ENCODE data around the gene TRIM3.

TRIM3 gene

DNA sequence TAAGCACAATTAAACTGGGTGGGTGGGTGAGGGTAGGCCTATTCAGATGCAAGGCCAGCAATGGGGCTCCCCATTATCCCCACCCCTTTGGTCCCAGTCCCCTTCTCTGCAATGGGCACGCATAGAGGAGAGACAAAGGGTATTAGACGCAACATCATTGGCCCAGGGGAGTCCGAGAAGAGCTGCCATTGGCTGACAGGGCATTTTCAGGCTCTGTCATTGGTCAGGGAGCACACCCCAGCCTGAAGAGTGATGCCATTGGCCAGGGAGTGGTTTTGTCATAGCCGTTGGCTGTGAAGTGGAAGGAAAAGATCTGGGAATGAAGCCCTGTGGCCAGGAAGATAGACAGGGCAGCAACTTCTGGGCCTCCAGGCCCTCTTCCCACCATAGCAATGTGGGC lies 2.8 kb upstream of the TRIM3 start:
- Histone ChIP-seq H3K4me3 (ENCODE audit: low read depth, low read length) (no peak overlapping the region), H3K27me3 (ENCODE audit: insufficient read depth, low read depth, severe bottlenecking) (no peaks in the 10 kb centered on the region), H3K27ac (no peak overlapping the region), H3K36me3 (peaks cover 24% of the 10 kb centered on the region), H3K9me3 (ENCODE audit: severe bottlenecking) (no peaks in the 10 kb centered on the region)
- TF ChIP-seq, protein P1, sequence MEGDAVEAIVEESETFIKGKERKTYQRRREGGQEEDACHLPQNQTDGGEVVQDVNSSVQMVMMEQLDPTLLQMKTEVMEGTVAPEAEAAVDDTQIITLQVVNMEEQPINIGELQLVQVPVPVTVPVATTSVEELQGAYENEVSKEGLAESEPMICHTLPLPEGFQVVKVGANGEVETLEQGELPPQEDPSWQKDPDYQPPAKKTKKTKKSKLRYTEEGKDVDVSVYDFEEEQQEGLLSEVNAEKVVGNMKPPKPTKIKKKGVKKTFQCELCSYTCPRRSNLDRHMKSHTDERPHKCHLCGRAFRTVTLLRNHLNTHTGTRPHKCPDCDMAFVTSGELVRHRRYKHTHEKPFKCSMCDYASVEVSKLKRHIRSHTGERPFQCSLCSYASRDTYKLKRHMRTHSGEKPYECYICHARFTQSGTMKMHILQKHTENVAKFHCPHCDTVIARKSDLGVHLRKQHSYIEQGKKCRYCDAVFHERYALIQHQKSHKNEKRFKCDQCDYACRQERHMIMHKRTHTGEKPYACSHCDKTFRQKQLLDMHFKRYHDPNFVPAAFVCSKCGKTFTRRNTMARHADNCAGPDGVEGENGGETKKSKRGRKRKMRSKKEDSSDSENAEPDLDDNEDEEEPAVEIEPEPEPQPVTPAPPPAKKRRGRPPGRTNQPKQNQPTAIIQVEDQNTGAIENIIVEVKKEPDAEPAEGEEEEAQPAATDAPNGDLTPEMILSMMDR (IDR thresholded peaks at IDR 0.05; ENCODE audit: low read depth, low read length) = no peak
- no peak for DNase-seq

DNA sequence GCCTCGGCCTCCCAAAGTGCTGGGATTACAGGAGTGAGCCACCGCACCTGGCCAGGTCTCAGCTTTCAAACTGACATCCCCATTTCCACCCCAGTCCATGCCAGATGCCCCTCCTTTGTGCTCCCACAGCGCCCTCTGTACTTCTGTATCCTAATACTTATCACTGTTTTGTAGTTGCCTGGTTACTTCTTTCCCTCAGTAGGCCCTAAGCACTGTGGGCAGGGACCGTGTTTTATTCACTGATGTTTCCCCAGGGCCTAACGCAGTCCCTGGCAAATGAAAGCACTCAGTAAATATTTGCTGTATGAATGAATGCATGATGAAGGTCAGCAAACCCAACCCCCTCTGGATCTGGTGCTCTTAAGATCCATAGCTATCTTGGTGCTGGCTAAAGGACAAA lies 2.2 kb upstream of the TRIM3 start:
- H3K4me3 ChIP-seq (ENCODE audit: low read depth, low read length) = no peak overlapping the region
- DNase-seq = no peak
- no peaks in the 10 kb centered on the region for H3K9me3 ChIP-seq (ENCODE audit: severe bottlenecking)
- no peak overlapping the region for H3K27ac ChIP-seq
- no peaks in the 10 kb centered on the region for H3K27me3 ChIP-seq (ENCODE audit: insufficient read depth, low read depth, severe bottlenecking)
- H3K36me3 ChIP-seq = peaks cover 23% of the 10 kb centered on the region
- TF ChIP-seq, protein P1 (IDR thresholded peaks at IDR 0.05; ENCODE audit: low read depth, low read length) = 0 out of 2 replicates have a peak, but pooled peaks have one; percentile 0

DNA sequence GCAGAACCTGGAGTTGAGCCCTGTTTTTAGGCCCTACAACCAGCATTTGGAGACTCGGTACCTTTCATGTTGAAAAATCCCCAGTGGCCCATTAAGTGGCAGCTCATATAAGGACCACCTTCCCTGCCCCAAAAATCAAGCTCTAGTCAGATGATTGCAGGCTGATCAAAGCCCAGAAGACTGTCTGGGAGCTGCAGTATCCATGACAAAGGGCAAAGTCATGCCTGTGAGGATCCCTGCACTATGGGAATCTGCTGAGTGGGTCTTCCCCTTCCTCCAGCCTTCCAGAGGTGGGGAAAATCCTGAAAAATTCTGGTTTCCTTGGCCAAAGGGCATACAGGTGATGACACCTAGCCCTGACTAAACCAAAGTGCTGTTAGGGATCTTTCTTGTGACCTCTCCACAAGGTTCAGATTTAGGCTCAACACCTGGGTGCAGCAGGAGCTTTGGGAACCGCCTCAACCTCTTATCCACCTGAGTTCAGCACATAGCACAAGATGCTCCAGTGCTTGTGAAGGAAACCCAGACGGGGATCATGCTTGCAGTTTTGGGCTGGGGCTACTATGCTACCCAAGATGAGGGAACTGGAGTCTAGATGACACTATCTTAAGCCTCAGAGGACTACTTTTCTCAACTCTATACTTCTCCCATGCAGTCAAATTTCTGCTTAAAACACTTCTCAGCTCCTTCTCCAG lies 1.2 kb upstream of the TRIM3 start:
- H3K36me3 ChIP-seq = peaks cover 23% of the 10 kb centered on the region
- TF ChIP-seq, protein P1 (IDR thresholded peaks at IDR 0.05; ENCODE audit: low read depth, low read length) = no peak
- no peak for DNase-seq
- H3K27me3 ChIP-seq (ENCODE audit: insufficient read depth, low read depth, severe bottlenecking) = no peaks in the 10 kb centered on the region
- no peaks in the 10 kb centered on the region for H3K9me3 ChIP-seq (ENCODE audit: severe bottlenecking)
- H3K4me3 ChIP-seq (ENCODE audit: low read depth, low read length) = no peak overlapping the region
- H3K27ac ChIP-seq = peak overlapping the region; percentile 73

DNA sequence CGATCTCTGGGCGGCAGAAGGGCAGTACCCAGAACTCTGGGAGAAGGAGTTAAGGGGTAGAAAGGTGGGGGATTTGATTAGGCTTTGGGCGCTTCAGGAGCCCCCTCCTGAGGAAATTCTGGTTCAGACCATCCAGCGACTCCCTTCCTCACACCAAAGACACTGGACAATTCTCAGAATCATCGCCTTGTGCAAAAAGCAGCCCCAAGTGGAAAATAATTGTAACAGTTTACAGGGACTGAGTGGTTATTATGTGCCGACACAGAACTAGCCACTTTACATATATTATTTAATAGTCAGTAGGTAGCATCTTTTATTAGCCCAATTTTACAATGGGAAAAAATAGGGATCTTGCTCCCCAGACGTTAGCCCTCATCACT lies 662 bp upstream of the TRIM3 start:
- TF ChIP-seq, protein P1 (IDR thresholded peaks at IDR 0.05; ENCODE audit: low read depth, low read length) = no peak
- DNase-seq = no peak
- Histone ChIP-seq H3K4me3 (ENCODE audit: low read depth, low read length) (peak overlapping the region; percentile 59), H3K27me3 (ENCODE audit: insufficient read depth, low read depth, severe bottlenecking) (no peaks in the 10 kb centered on the region), H3K9me3 (ENCODE audit: severe bottlenecking) (no peaks in the 10 kb centered on the region), H3K36me3 (peaks cover 21% of the 10 kb centered on the region), H3K27ac (peak overlapping the region; percentile 73)

DNA sequence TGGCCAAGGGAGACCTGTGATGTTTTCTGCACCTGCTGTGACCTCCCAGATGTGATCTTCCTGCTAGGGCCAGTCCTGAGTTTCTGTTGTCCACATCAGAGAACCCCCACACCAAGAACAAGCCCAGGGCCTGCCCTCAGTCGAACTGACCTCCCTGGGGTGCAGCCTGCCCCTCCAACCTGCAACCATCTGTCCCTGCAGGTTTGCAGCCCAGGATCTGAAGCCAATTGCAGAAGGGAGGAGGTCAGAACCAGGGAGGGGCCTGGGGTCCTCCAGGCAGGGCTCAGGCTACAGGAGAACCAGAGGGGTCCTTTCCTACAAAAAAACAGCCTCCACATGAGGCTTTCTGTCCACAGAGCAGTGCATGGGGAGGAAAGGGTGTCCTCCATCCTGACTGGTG lies 807 bp downstream of the TRIM3 start:
- H3K36me3 ChIP-seq = peaks cover 8% of the 10 kb centered on the region
- TF ChIP-seq, protein P1 (IDR thresholded peaks at IDR 0.05; ENCODE audit: low read depth, low read length) = no peak
- H3K4me3 ChIP-seq (ENCODE audit: low read depth, low read length) = peak overlapping the region; percentile 83
- no peaks in the 10 kb centered on the region for H3K27me3 ChIP-seq (ENCODE audit: insufficient read depth, low read depth, severe bottlenecking)
- H3K9me3 ChIP-seq (ENCODE audit: severe bottlenecking) = no peaks in the 10 kb centered on the region
- H3K27ac ChIP-seq = peak overlapping the region; percentile 28
- peak; percentile 49 for DNase-seq

DNA sequence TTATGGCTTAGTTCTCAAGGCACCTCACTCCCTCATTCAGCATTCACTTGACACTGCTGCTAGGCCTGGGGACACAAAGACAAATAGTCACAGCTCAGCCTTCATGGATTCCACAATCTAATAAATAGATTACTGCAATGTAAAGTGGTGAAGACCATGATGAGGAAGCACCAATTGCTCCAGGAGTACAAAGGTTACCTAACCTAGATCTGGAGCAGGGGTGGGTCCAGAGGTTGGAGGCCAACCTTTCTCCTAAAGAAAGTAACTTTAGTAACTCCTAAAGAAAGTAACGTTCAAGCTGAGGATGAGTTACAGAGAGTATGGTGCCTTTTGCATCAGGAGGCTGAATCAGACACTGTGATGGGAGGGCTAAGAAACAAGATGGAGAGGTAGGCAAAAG lies 4.1 kb downstream of the TRIM3 start:
- DNase-seq = no peak
- no peaks in the 10 kb centered on the region for H3K27me3 ChIP-seq (ENCODE audit: insufficient read depth, low read depth, severe bottlenecking)
- TF ChIP-seq, protein P1 (IDR thresholded peaks at IDR 0.05; ENCODE audit: low read depth, low read length) = no peak
- H3K36me3 ChIP-seq = peaks cover 6% of the 10 kb centered on the region
- H3K27ac ChIP-seq = no peak overlapping the region
- no peak overlapping the region for H3K4me3 ChIP-seq (ENCODE audit: low read depth, low read length)
- no peaks in the 10 kb centered on the region for H3K9me3 ChIP-seq (ENCODE audit: severe bottlenecking)

All from WERI-Rb-1 (cell line).